Body of pancreas (tissue), 4 donors: Measurements from ENCODE around the gene FER. TPM values are rescaled to one million over a fixed set of nuclear protein-coding genes. Genes with fewer than 3 reads are reported as not detected.

Experiments
- ATAC-seq: fragments of 150-250 bp; one replicate; pipeline ENCODE4 v1.9.1; 2016
- DNase-seq, 4 donors: peaks; one replicate each; pipeline ENCODE4 v3.0.0-alpha.2; 2019
- H3K27ac ChIP-seq, 4 donors: fragments of 200-600 bp; sonication (generic); 1 replicate in 3 of 4; 2 replicates in 1 of 4; pipeline versions ENCODE4 v1.5.1 to v1.6.1; 2016 to 2019; ENCODE audit warnings: mild to moderate bottlenecking in 1 of 4, mixed read lengths in 1 of 4, moderate library complexity in 1 of 4
- H3K27me3 ChIP-seq, 2 donors: fragments of 200-600 bp; sonication (generic); one replicate each; pipeline ENCODE4 v1.6.0; 2016; ENCODE audit warnings: mild to moderate bottlenecking in 1 of 2
- H3K36me3 ChIP-seq, 2 donors: fragments of 200-600 bp; sonication (generic); replicated peaks in 1 of 2; 2 replicates each; pipeline ENCODE4 v1.5.1; 2016; ENCODE audit warnings: low read depth in 2 of 2; ENCODE audit not compliant: insufficient read depth in 1 of 2
- H3K4me1 ChIP-seq: fragments of 200-600 bp; sonication (generic); one replicate; pipeline ENCODE4 v1.6.0; 2016
- H3K4me3 ChIP-seq, 2 donors: fragments of 200-600 bp; sonication (generic); 1 replicate in 1 of 2; 2 replicates in 1 of 2; pipeline ENCODE4 v1.5.1; 2016 to 2019
- H3K9me3 ChIP-seq, 3 donors: fragments of 200-600 bp; sonication (generic); 1 replicate in 2 of 3; 2 replicates in 1 of 3; pipeline ENCODE4 v1.5.1; 2016
- POLR2A ChIP-seq, 3 donors: fragments of 450-650 bp; IDR thresholded peaks; one replicate each; pipeline ENCODE4 v1.6.1; 2016; ENCODE audit warnings: antibody characterized with exemption in 3 of 3, mild to moderate bottlenecking in 2 of 3
- WGBS, 2 donors: methylation state at CpG; one replicate each; pipeline ENCODE4 v1.1.5; 2017; 5-methylcytosine and 5-hydroxymethylcytosine counted together
- intact Hi-C: fragments of 100-400 bp; cut with DNase I; formaldehyde crosslinking; loops from one replicate; pipeline ENCODE4 v1.15.1; 2023
- total RNA-seq, 2 donors: library from RNA; depleted of rRNA; stranded (reverse); fragments of >200 nt; gene quantifications; one replicate each; pipeline ENCODE4 v1.1.0, GENCODE V29; 2016
- TF ChIP-seq, protein P1 (sequence below), 7 experiments: fragments of 450-650 bp in 4 of 7; fragments of 200-600 bp in 3 of 7; sonication (generic) in 3 of 7; IDR thresholded peaks; one replicate each; pipeline ENCODE4 v1.5.1; 2016 to 2019; ENCODE audit warnings: antibody characterized with exemption in 7 of 7

Gene FER
- total RNA-seq, 2 donors from 2014 or later, result 7.9 to 13.2 TPM

DNA sequence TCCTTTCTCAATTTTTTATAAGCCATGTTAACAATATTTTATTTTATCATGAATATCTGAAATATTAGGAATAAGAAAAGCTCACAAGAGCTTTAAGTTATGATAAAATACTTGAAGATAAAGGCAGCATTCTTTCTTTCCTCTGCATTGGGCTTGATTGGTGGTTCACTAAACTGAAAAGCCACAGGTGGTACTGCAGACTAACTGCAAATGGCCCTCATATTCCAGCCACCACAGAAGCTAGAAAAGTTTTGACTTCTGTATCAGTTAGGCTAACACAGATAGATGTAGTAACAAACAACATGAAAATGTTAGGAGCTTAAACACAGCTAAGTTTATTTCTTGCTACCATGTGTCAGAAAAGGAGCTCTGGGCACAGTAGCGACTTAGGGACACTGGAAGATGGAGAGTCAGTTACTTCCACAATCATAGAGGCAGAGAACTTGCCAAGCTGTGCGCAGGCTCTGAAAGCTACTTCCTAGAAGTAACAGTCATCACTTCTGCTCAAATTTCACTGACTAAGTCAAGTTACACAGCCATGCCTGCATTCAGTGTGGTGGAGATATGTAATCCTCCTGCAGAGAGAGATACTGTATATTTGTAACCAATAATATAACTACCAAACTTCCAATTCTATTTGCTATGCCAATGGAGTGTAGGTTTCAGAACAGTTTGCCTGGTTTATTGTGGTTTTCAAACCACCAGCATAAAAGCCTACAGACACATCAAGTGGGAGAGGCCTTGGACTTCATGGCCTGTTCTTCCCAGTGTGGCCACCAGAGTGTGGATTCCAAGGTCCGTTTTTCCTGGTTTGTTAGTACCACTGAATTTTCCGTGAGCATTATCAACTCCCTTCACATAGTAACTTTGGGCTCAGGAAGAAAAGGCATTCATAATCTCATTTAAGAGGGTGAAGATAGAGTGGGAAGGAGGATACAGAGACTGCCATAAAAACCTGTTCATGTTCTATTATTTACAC, 393.8 kb downstream of the FER start:
- intact Hi-C loops, result no loop called here
- Histone ChIP-seq H3K4me3 (no peak overlapping the region), H3K9me3 (no peaks in the 10 kb centered on the region), H3K27me3 (no peaks in the 10 kb centered on the region), H3K27ac (no peak overlapping the region), H3K36me3 (no peaks in the 10 kb centered on the region), H3K4me1 (no peaks in the 10 kb centered on the region)
- WGBS, 2 donors, result 77 to 88% methylated on average over 4 of the region's 4 CpGs
- DNase-seq (no peak), ATAC-seq (no peak)
- TF ChIP-seq, protein P1, sequence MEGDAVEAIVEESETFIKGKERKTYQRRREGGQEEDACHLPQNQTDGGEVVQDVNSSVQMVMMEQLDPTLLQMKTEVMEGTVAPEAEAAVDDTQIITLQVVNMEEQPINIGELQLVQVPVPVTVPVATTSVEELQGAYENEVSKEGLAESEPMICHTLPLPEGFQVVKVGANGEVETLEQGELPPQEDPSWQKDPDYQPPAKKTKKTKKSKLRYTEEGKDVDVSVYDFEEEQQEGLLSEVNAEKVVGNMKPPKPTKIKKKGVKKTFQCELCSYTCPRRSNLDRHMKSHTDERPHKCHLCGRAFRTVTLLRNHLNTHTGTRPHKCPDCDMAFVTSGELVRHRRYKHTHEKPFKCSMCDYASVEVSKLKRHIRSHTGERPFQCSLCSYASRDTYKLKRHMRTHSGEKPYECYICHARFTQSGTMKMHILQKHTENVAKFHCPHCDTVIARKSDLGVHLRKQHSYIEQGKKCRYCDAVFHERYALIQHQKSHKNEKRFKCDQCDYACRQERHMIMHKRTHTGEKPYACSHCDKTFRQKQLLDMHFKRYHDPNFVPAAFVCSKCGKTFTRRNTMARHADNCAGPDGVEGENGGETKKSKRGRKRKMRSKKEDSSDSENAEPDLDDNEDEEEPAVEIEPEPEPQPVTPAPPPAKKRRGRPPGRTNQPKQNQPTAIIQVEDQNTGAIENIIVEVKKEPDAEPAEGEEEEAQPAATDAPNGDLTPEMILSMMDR (IDR thresholded peaks at IDR 0.05), result no peak
- no peak for TF ChIP-seq POLR2A (IDR thresholded peaks at IDR 0.05)

DNA sequence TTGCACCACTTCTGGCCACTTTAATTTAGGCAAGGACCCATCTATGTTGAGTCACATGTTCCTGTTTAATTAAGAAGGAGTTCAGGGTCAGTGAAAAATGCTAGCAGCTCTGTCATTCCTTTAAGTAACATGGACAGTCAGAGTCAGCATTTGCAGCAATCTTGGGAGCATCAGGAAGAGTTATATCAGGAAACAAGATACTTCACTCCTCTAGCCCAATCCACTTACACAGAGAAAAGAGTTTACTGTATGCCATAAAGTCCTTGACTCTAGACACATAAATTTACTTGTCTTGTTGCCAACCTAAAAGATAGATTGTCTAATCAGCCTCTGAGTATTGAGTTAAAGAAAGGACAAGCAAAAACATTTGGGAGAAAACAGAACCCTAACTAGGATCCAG, 395.3 kb downstream of the FER start:
- DNase-seq (no peak), ATAC-seq (no peak)
- Histone ChIP-seq H3K27ac (no peak overlapping the region), H3K27me3 (no peaks in the 10 kb centered on the region), H3K4me1 (no peaks in the 10 kb centered on the region), H3K36me3 (no peaks in the 10 kb centered on the region), H3K4me3 (no peak overlapping the region), H3K9me3 (no peaks in the 10 kb centered on the region)
- intact Hi-C loops, result no loop called here
- TF ChIP-seq, protein P1 (IDR thresholded peaks at IDR 0.05), result no peak
- TF ChIP-seq POLR2A (IDR thresholded peaks at IDR 0.05), result no peak

DNA sequence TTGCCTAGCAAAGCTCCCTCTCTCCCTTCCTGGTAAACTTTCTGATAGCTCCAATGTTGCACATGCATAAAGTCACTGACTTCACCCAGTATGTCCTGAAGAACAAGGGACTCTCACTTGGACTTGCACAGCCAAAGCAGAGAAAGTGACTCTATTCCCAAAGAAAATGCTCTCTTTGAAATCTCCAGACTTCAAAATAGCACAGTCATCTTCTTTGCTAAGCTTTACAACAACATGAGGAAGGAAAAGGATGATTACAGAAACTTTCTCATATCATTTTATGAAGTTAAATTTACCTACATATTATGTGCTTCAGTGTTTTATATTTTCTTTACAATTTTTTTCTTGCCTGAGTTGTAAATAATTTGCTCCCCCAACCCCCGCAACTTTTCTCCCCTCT, 397.4 kb downstream of the FER start:
- ATAC-seq (no peak), DNase-seq (no peak)
- Histone ChIP-seq H3K4me3 (no peak overlapping the region), H3K9me3 (no peaks in the 10 kb centered on the region), H3K27ac (no peak overlapping the region), H3K4me1 (no peaks in the 10 kb centered on the region), H3K36me3 (no peaks in the 10 kb centered on the region), H3K27me3 (no peaks in the 10 kb centered on the region)
- 93 to 100% methylated on average over 1 of the region's 1 CpG for WGBS, 2 donors
- intact Hi-C loops, result no loop called here
- no peak for TF ChIP-seq POLR2A (IDR thresholded peaks at IDR 0.05)
- TF ChIP-seq, protein P1 (IDR thresholded peaks at IDR 0.05), result no peak

DNA sequence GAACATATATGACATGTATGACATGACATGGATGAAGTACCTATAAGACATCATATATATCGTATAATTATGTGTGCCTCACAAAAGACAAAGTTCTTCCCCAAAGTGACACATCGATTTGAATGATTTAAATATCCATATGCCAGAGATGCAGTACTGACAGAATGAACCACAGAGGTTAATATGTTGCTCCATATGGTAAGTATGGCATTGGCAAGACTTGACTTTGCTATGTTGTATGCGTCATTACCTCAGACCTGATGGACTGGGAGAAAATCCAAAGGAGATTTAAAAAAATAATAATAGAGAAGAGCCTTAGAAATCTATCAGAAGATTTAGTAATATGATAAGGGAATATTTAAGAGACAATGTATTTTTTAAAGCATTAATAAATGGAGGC, 398.9 kb downstream of the FER start:
- no peak for DNase-seq
- H3K27ac ChIP-seq, result no peak overlapping the region
- WGBS, 2 donors, result 90 to 97% methylated on average over 3 of the region's 3 CpGs

More for the DNA sequence above, 398.9 kb downstream of the FER start:
- ATAC-seq, result no peak
- no peak for TF ChIP-seq POLR2A (IDR thresholded peaks at IDR 0.05)
- TF ChIP-seq, protein P1 (IDR thresholded peaks at IDR 0.05), result no peak
- intact Hi-C loops, result no loop called here
- H3K9me3 ChIP-seq, result no peaks in the 10 kb centered on the region
- no peak overlapping the region for H3K4me3 ChIP-seq
- no peaks in the 10 kb centered on the region for H3K27me3 ChIP-seq
- H3K36me3 ChIP-seq, result no peaks in the 10 kb centered on the region
- no peaks in the 10 kb centered on the region for H3K4me1 ChIP-seq
